ENCODE results near the gene PRRC2B. TPM values are rescaled to one million over a fixed set of nuclear protein-coding genes. Genes with fewer than 3 reads are reported as not detected.
A peak's percentile ranks its signal among the peaks of the same experiment; 100 is the strongest.

Gene PRRC2B
- total and polyA plus RNA-seq, 7 donors = 10.8 to 98.6 (median 65.3) TPM

- intact Hi-C loops (cut with DNase I) = no loop called here
- Histone ChIP-seq H3K4me3 (no peak overlapping the region), H3K27ac (no peak overlapping the region), H3K36me3 (no peaks in the 10 kb centered on the region), H3K27me3 (peaks cover 0 to 5% (median 0%) of the 10 kb centered on the region in 3 donors), H3K9me3 (peaks cover 0 to 11% (median 10%) of the 10 kb centered on the region in 4 donors), H3K4me1 (no peaks in the 10 kb centered on the region)
- 78 to 91% methylated on average over 7 of the region's 7 CpGs for WGBS, 2 donors
- no peak for TF ChIP-seq CTCF (IDR thresholded peaks at IDR 0.05)
- no peak for DNase-seq
These were observed 145.5 kb downstream of the PRRC2B start for GRCh38 chr9:131539223-131539923.

GRCh38 chr9:131543141-131543540 lies 149.3 kb downstream of the PRRC2B start:
- no peak for DNase-seq
- no peak overlapping the region for H3K4me3 ChIP-seq
- 93 to 94% methylated on average over 6 of the region's 6 CpGs for WGBS, 2 donors
- intact Hi-C loops (cut with DNase I) = no loop called here
- H3K27me3 ChIP-seq = peaks cover 19 to 41% (median 20%) of the 10 kb centered on the region in 3 donors
- no peak overlapping the region for H3K27ac ChIP-seq
- peaks cover 0 to 21% (median 19%) of the 10 kb centered on the region in 4 donors for H3K4me1 ChIP-seq
- peaks cover 0 to 11% (median 11%) of the 10 kb centered on the region in 4 donors for H3K9me3 ChIP-seq
- no peaks in the 10 kb centered on the region for H3K36me3 ChIP-seq
- TF ChIP-seq CTCF (IDR thresholded peaks at IDR 0.05) (no peak), POLR2A (IDR thresholded peaks at IDR 0.05) (no peak), EP300 (IDR thresholded peaks at IDR 0.05) (no peak)

GRCh38 chr9:131545003-131545785 lies 151.3 kb downstream of the PRRC2B start, which contains the start of gene PRRT1B:
TSS of gene PRRT1B (plus strand) at chr9:131545523. CDS start at chr9:131545616, 93 bp downstream.
- TF ChIP-seq POLR2AphosphoS5 (IDR thresholded peaks at IDR 0.05) (no peak), POLR2A (IDR thresholded peaks at IDR 0.05) (no peak), EP300 (IDR thresholded peaks at IDR 0.05) (no peak), CTCF (IDR thresholded peaks at IDR 0.05) (no peak)
- H3K27ac ChIP-seq = no peak within 1 kb of the TSS
- H3K4me3 ChIP-seq = peak within 1 kb of the TSS in 3 of 4 donors; percentile 24 to 36 (median 27)
- H3K36me3 ChIP-seq = no peaks in the 10 kb centered on the region
- H3K9me3 ChIP-seq = peaks cover 0 to 11% (median 11%) of the 10 kb centered on the region in 4 donors
- peaks cover 20 to 59% (median 26%) of the 10 kb centered on the region in 3 donors for H3K27me3 ChIP-seq
- intact Hi-C loops (cut with DNase I) = no loop called here
- peaks cover 0 to 21% (median 19%) of the 10 kb centered on the region in 4 donors for H3K4me1 ChIP-seq
- 11 to 25% methylated on average over 50 of the region's 50 CpGs for WGBS, 2 donors
- DNase-seq = no peak

GRCh38 chr9:131545786-131546335 lies 152.0 kb downstream of the PRRC2B start:
- H3K36me3 ChIP-seq = no peaks in the 10 kb centered on the region

More at GRCh38 chr9:131545786-131546335, 152.0 kb downstream of the PRRC2B start:
- H3K4me3 ChIP-seq = peak overlapping the region in 3 of 4 donors; percentile 24 to 36 (median 27)
- intact Hi-C loops (cut with DNase I) = no loop called here
- peaks cover 0 to 11% (median 11%) of the 10 kb centered on the region in 4 donors for H3K9me3 ChIP-seq
- peaks cover 0 to 21% (median 19%) of the 10 kb centered on the region in 4 donors for H3K4me1 ChIP-seq
- no peak overlapping the region for H3K27ac ChIP-seq
- H3K27me3 ChIP-seq = peaks cover 20 to 59% (median 26%) of the 10 kb centered on the region in 3 donors
- TF ChIP-seq EP300 (IDR thresholded peaks at IDR 0.05) = no peak
- no peak for TF ChIP-seq POLR2A (IDR thresholded peaks at IDR 0.05)
- TF ChIP-seq POLR2AphosphoS5 (IDR thresholded peaks at IDR 0.05) = no peak
- TF ChIP-seq CTCF (IDR thresholded peaks at IDR 0.05) = no peak
- 2 to 5% methylated on average over 30 of the region's 30 CpGs for WGBS, 2 donors
- DNase-seq = no peak
